ENCODE data around the gene EHMT1. TPM values are rescaled to one million over a fixed set of nuclear protein-coding genes. Genes with fewer than 3 reads are reported as not detected.

The EHMT1 gene
- total and polyA plus RNA-seq, 10 of the 15 experiments (the other 5 are each of a cell fraction or from before 2014, with no cell fraction given), result 2.9 to 100 (median 48.1) TPM

GRCh38 chr9:137582286-137582860, 36.4 kb upstream of the EHMT1 start:
- Histone ChIP-seq H3K79me2 (ENCODE audit: control insufficient read depth, insufficient read depth, low read length) (peaks cover 9% of the 10 kb centered on the region), H3K4me1 (ENCODE audit: control insufficient read depth, insufficient read depth, low read length) (peaks cover under 1% of the 10 kb centered on the region; the same call in 1 of the 2 replicates), H4K20me1 (ENCODE audit: control insufficient read depth, insufficient read depth) (no peaks in the 10 kb centered on the region), H3K4me2 (ENCODE audit: control insufficient read depth, insufficient read depth) (no peak overlapping the region), H3K36me3 (ENCODE audit: control insufficient read depth in 2 of 2, insufficient read depth in 2 of 2, low read length in 1 of 2) (peaks cover 8 to 19% of the 10 kb centered on the region in 2 experiments; a peak in 3 of 4 replicates), H2AFZ (ENCODE audit: control insufficient read depth, low read depth, low read length) (no peak overlapping the region), H3K9ac (ENCODE audit: control insufficient read depth, insufficient read depth, low read length) (no peak overlapping the region), H3K27ac (ENCODE audit: control insufficient read depth, insufficient read depth) (no peak overlapping the region), H3K9me3 (replicated peaks; ENCODE audit: control insufficient read depth, insufficient read depth, low read length) (no peaks in the 10 kb centered on the region), H3K27me3 (replicated peaks in 1 of 2; ENCODE audit: control insufficient read depth in 2 of 2, insufficient read depth in 2 of 2, low read length in 1 of 2) (no peaks in the 10 kb centered on the region), H3K4me3 (no peak overlapping the region)
- FAIRE-seq (no peak), ATAC-seq (no peak), DNase-seq (ENCODE audit: low read depth, low spot score) (no peak)
- intact Hi-C loops (cut with micrococcal nuclease; ENCODE audit: unreplicated experiment) (no loop called here), in situ Hi-C loops (cut with MboI) (no loop called here)
- ChIA-PET RAD21 (ENCODE audit: unreplicated experiment) (no interaction called here), CTCF (interaction anchor here (2.3 kb wide), 1 partner anchor 91 kb away, joined by 5 read pairs; no protein-coding TSS in a partner anchor), SMC1A (ENCODE audit: uncharacterized antibody, unreplicated experiment) (no interaction called here), POLR2A (no interaction called here)
- WGBS (ENCODE audit: insufficient coverage, insufficient replicate concordance, low lambda C conversion rate, missing lambda C conversion rate), result 96% methylated on average over 20 of the region's 20 CpGs
- BruUV-seq (replicated peaks), result no TSS peak
- TF ChIP-seq SUZ12 (IDR thresholded peaks at IDR 0.05; ENCODE audit: unreplicated experiment), result no peak
- TF ChIP-seq STAT3 (IDR thresholded peaks at IDR 0.05; ENCODE audit: low read depth, low read length), result no peak
- TF ChIP-seq CTCF (IDR thresholded peaks at IDR 0.05 in 2 of 3, conservative IDR thresholded peaks at IDR 0.05 in 1 of 3; ENCODE audit: control insufficient read depth in 2 of 3, extremely low read depth in 1 of 3, insufficient read depth in 1 of 3, low read depth in 3 of 3, low read length in 3 of 3), result peak in 1 of 3 experiments; percentile 27; a peak in 1 of 6 replicates
- peak; percentile 33; the same call in 1 of the 2 replicates for TF ChIP-seq RAD21 (IDR thresholded peaks at IDR 0.05; ENCODE audit: insufficient read depth, low read depth, low read length)
- no peak for TF ChIP-seq CEBPB (IDR thresholded peaks at IDR 0.05; ENCODE audit: borderline replicate concordance in 1 of 2, low read depth in 2 of 2, low read length in 2 of 2)
- TF ChIP-seq BCLAF1 (IDR thresholded peaks at IDR 0.05), result no peak
- no peak for TF ChIP-seq NFYB (IDR thresholded peaks at IDR 0.05; ENCODE audit: insufficient read depth, low read depth, low read length)

Data from GM12878 (cell line).